NCI-H146 treated with DMSO at 0.1 percent for 48 hours (cell line): ENCODE data around the gene DUSP22.
"Not testable (repeated sequence)": the region's sequence is repeated elsewhere in the genome, so short reads cannot be mapped to it uniquely, and the experiment has no call there.

ENCODE experiments used
- DNase-seq: peaks from one replicate; lab custom pipeline; 2025; ENCODE audit not compliant: unreplicated experiment; lab: John Stamatoyannopoulos, UW

Gene DUSP22

DNA sequence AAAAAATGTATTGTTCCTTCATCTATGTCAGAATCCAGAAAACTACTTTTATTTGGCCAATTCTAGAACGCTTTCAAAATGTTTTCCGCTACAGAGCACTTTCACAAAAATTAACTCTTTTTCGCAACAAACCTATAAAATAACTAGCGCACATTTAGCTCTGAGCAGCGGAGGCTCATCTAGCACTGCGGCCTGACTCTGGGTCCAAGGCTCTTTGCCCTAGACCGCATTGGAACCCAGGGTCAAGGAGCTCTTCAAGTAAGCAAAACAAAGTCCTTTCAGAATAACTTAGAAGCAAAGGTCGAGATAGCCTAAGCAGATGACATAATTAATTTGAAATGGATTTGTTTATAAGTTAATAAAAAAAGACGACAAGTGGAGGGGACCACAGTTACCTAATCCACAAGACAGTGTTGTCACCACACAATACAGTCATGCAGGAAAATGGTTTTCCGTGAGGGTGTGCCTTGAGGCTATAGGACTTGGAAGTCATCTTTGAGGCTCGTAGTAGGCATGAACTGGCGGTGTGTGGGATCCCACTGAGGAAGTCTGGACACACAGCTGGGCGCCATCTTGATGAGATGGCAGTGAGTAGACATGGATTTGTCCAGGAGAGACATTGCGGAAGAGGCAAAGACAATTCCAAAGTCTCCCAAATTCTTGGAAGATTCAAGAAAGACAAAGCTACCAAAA is 70.1 kb downstream of the DUSP22 start:
- no peak for DNase-seq

DNA sequence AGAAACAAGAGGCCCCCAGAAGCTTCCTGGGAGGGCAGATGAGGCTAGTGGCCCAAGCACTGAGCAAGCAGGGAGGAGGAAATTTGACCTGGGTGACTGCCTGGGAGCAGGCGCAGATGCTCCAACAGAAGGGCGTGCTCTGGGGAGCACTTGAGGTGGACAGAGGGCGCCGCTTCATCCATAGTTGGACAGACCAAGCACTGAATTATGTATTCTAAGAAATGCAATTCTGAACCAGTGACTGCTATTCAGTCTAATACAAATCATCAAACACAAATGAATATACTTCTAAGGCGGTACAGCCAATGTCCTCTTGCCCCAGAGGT is 70.6 kb downstream of the DUSP22 start:
- DNase-seq = no peak

DNA sequence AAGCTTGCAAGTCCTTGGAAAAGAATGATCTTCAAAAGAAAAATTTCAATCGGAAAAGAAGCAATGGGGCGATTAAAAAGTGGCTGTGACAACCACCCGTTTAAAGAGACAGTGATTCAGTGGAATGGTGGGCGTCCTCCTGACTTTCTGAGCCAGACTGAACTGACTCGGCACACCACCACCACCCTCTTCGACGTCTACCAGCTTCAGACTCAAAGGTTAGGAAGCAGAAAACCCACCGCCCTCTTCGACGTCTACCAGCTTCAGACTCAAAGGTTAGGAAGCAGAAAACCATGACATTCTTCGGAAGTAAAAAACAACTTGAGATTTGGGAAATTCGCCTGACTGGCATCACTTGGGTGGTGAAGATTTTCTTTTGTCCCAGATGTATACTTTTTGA is 71.0 kb downstream of the DUSP22 start:
- no peak for DNase-seq

DNA sequence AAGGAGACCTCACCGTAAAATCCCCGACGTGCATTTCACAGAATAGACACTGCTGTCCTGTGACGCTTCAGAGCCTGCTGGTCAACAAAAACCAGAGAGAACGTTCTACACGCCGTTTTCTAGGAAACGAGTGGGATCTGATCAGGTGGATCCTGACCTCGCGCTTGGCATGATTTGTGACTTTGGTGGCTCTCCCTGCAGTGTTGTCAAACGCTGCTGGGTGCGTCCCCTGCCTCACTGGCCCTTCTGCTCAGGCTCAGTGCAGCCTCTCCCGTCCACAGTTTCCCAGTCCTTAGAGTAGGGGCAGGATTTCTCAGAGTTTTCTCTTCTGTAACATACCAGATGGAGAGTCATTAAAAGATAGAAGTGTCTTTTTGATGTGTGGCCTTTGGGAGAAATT is 71.6 kb downstream of the DUSP22 start:
- no peak for DNase-seq

DNA sequence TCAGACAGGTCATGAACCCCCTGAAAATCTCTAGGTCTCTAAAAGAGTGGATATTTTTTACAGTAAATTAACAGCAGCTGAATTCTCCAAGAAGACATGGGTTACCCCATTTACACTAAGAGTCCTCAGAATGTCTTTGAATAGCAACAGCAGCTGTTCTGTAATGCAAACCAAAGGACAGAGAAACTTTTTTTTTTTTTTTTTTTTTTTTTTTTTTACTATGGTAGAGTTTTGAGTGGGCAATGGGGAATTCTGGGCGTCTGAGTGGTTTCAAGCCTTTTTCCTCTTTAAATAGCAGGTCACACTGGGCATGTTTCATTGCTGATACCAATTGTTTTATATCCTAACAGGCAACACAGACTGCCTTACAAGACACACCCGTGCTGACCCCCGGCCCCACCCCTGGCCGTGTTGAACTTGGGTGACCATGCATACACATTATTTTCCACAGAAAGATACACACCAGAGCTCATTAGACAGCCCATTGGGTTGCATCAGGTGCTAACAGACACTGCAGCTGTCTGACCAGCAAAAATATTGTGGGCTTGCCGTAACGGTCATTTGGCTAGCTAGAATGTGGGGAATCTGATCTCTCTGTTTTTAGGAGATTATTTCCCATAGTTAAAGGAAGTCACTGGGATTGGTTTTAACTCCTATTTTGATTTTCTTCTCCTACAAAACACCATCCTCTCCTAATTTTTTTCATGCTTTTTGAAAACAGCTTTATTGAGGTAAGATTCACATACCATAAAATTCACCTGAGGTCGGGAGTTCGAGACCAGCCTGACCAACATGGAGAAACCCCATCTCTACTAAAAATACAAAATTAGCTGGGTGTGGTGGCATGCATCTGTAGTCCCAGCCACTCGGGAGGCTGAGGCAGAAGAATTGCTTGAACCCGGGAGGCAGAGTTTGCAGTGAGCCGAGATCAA is 72.6 kb downstream of the DUSP22 start:
- no peak for DNase-seq

DNA sequence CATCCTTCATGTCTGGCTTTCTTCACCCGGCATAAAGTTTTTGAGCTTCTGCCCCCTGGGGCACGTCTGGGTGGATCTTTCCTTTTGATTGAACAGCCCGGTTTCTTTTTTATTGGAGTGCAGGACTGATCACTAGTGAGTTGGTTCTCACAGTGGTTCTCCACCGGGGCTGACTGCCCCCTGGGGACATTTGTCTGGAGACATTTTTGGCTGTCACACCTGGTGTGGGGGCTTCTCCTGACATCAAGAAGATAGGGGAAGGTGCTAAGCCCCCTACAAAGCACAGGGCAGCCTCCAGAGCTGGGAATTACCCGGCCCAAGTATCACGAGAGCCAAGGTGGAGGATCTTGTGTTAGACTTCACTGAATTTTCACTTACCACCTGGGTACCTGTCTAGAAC is 73.5 kb downstream of the DUSP22 start:
- no peak for DNase-seq

DNA sequence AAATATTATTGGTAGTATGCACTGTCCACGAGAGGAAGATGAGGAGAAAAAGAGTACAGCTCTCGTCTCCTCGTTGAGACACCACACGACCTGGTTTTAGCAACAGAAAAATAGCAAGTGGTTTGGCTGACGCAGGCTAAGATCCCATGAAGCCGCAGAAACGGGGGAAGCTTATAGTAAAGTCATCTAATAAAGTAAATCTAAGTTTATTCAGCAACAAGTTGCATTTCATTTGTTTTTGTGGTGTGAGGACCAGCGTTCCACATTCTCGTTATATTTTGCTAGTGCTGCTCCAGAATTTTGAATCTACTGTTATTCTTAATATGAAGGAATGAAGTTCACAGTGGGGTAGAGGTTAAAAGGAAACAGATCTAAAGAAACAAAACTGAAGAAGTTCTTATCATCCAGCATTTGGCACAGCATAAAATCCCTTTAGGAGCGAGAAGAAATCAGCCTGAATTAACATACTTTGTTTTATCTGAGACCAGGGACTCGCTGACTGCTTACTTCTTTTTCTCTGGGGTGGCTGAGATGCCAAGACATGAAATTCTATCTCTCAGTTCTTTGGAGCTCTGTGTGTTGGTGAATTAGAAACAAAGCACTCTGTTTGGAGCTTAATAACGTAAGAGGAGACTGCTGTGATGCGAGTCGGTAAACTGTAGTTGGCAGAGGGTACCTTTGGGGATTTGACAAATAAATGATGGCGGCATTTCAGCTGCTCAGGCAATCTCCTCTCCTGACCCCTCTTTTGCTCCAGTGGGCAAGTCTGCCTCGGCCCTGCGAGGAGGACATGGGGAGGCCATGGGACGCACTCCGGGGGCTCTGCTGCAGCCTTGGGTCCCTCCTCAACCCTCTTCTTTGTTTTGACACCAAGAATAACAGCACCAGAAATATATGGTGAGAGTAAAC is 74.4 kb downstream of the DUSP22 start:
- no peak for DNase-seq

DNA sequence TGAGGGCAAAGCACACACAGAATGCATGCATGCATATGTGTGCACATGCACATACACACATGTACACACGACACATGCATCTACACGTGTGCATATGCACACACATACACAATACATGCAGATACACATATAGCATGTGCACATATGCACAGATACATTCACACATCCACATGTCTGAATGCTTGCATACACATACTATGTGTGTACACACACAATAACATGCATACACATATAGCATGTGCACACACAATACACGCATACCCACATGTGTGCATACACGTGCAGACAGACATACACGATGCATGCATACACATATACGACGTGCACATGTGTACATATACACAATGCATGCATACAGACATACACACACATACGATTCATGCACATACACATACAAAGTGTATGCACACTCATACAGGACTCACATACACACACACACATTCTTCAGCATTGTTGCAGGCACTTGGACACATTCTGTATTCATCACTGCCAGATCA is 75.1 kb downstream of the DUSP22 start:
- no peak for DNase-seq

DNA sequence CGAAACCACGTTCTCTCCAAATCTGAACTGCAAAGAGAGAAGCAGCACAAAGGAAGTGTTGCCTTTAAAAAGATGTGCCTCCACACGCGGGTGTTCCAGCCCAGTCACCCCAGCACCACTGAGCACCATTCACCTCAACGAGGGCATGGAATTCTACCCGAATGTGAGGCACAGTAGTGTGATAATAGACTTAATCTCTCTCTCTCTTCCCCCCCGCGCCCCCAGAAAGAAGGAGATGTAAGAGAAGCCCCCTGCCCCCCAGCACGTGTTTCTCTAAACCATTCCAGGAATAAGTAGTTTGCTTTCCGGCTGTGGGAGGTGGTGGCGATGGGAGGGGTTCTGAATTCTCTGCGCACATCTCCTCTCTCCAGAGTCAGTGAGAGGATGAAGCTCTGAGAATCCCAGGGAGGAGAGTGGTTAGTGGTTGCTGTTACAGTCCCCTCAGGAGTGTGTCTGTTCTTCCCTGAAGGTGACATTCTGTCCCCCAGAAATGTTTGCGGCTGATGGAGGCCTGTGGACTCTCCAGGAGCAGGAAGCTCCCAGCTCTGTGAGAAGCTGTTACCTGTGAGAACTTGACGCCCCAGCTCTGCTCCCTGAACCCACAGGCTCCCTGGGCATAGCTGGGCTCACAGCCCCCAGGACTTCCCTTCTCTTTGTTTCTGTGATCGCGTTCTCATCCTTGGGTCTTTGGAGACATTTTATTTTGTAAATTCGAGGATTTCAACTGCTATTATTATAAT is 75.8 kb downstream of the DUSP22 start:
- no peak for DNase-seq

DNA sequence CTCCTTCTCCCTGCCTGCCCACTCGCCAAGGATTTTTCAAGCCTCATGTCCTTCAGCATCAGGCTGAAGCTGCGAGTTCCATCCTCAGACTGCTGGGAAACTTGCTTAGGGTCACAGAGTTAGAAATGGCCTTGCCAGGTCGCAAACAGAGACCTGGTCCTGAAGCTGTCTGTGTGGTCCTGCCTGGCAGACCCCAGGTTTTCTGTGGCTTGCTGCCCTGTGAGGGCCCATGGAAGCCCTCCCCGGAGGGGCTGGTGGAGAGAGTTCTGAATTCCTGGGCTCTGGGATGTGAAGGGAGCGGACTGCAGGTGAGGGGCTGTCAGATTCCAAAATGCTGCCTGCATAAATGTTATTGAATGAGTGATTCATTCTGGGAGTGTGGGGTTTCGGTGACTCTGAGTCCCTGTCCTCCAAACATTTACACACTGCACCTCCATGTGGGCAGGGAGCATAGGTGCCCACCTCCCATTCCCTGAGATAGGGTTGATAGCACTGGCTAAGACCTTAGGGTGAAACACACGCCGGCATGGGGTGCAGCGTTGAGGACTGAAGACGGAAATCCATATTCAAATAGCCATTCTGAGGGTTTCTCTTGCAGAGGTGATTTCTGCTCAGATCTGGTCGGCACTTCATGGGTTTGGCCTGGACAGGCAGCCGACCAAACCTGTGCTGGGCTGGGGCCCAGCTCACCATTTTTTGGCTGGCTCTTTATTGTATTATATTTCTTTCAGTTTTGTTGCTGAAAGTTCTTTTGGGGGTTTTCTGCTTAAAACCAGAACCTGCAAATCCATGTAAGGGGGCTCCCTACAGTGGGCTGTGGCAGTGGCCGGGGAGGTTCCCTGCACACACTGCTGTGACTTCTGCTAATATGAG is 77.5 kb downstream of the DUSP22 start:
- DNase-seq = no peak

DNA sequence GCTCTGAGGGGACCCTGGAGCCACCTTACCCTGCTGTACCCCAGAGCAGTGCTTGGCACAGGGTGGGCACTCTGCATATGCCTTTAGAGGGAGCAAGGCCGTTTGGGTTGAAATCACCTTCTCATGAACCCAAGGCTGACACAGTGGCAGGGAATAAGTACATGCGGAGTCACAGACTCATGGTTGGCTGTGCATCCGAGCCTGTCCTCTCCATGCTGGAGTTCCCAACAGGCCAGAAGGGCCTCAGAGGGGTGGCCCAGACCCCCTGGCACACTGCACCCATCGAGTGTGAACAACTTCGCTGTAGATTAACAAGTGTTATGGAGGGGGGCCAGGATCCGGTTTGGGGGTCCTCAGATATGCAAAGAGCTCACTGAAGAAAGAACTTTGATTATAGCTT is 78.3 kb downstream of the DUSP22 start:
- no peak for DNase-seq

DNA sequence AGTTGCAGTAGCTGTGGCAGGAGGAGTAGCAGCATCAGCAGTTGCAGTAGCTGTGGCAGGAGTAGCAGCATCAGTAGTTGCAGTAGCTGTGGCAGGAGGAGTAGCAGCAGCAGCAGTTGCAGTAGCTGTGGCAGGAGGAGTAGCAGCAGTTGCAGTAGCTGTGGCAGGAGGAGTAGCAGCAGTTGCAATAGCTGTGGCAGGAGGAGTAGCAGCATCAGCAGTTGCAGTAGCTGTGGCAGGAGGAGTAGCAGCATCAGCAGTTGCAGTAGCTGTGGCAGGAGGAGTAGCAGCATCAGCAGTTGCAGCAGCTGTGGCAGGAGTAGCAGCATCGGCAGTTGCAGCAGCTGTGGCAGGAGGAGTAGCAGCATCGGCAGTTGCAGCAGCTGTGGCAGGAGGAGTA is 79.6 kb downstream of the DUSP22 start:
- not testable (repeated sequence) for DNase-seq

DNA sequence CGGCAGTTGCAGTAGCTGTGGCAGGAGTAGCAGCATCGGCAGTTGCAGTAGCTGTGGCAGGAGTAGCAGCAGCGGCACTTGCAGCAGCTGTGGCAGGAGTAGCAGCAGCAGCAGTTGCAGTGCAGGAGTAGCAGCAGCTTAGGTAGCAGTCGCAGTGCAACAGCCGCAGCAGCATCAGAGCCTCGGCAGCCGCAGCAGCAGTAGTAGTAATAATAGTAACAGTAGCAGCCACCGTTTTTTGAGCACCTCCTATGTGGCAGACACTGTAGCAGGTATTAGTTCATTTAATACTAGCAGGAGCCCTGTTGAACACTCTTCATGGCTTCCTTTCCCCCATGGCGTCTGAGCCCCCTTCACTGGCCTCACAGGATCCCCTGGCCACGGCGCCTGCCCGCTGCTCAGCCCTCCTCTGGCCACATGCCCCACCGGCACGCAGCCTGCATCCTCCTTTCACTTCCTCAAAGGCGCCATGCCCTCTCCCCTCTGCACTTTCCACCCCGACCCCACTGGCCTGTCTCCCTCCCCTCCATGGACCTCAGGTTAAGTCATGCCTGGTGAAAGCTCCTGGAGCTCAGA is 80.1 kb downstream of the DUSP22 start:
- DNase-seq = no peak

DNA sequence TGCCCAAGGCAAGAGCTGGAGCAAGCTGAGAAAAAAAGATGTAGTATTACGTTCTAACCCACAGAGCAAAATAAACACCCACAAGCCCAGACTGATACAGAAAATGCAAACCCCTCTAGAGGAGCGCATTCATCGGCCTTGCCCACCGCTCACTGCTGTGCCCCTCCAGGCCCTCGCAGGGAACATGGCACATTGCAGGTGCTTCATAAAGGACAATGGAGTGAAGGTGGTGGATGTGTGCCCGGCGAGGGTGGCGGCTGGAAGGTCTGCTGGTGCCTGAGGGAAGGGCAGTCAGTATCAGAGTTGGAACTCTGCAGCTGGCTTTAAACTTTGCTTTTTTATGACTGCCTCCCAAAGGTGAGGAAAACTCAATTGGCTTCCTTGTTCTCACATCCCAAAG is 80.7 kb downstream of the DUSP22 start:
- no peak for DNase-seq

DNA sequence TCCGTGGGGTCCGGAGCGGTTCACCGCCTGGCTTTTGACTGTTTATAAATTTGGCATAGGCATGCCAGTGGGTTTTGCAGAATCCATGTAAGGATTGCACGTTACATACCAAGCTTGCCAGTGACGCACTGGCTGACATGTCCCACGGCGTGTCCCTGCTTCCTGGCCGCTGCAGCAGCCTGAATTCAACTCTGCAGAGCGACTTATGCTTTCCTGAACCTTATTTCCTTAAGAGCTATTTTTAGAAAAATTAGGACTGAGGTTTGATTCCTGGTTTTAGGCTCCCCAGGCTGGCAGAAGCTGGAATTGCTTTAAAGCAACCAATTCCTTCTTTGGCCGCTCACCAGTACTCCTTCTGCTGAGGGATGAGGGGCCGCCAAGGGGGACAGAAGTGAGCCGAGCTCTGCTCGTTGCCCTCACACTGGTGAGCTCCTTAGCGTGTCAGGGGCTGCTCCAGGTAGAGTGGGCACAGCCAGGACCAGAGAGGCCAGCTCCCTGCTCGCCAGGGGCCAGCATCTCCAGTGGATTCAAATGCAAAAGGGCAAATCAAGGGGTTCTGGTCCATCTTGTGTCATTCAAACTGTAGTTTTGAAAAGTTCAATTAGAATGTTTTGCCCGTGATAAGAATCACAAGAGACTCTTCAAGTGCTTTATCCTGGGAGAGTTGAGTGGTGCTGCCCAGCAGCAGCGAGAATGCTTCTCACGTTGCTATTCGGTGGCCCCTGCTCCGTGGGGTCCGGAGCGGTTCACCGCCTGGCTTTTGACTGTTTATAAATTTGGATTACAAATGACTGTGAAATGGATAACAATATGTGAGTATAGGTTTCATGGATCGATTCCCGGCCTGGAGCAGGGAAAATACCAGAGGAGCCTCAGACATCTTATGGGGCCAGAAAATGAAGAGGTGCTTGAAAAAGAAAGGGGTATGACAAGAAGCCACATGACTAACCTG is 81.8 kb downstream of the DUSP22 start:
- no peak for DNase-seq

DNA sequence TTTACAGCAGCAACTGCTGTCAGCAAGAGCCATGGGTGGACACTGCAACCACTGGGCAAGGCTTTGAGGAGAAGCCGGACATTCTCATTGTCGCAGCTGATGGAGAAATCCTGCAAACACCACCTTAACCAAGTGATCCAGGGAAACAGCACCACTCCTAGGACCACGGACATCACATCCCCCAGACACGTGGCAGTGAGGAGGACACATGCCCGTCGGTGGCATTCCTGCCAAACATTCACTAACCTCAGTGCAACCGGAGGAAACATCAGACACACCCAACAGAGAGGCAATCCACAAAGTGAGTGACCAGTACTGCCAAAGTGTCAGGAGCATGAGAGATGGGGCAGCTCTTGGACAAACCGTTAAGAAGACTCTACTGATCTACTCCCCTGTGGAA is 82.7 kb downstream of the DUSP22 start:
- no peak for DNase-seq

DNA sequence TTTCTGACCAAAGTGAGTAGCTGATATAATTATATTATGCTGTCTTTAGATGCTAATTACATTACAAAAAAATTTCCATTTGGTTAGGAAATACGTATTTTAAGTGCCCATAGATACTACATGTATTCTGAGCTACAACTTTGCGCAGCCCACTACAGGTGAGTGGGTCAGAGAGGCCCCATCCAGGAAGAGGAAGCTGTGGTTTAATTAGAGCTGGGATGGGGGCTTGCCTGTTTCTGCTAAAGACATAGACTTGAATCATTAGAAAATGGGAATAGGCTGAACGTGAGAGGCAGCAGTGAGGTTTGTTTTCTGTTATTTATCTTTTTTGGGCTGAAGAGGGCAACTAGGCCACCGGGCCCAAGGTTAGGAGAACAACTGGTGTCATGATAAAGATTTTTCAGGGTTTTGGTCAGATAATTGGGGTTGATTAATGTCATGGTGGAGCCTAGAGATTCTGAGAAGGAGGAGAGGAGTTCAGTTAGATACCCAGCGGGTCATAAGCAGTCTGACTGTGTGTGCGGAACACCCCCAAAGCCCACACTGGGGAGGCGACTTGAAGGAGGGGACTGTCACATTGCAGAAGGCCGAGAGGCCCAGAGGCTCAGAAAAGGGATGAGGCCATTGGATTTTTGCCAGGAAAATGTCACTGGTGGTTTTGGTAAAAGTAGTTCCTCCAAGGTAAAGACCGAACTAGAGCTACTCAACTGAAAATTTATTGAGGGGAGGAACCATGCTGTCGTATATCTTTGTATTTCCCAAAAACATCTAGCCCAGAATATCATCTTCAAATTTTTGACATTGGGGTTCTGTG is 84.7 kb downstream of the DUSP22 start:
- no peak for DNase-seq
